SK-N-SH (cell line): ENCODE results near the gene FBXO34.

Source experiments
- CTCF ChIP-seq: fragments of 200-600 bp; sonication (generic); IDR thresholded peaks from 2 replicates; pipeline ENCODE4 v1.6.1; 2017; ENCODE audit warnings: antibody characterized with exemption, mild to moderate bottlenecking, moderate library complexity
- MEF2A ChIP-seq: IDR thresholded peaks from 2 replicates; pipeline ENCODE4 v1.4.0; 2012; ENCODE audit warnings: low read depth, borderline replicate concordance

GRCh38 chr14:55265197-55265596 lies 6.0 kb upstream of the FBXO34 start:
- no peak for TF ChIP-seq CTCF
- no peak for TF ChIP-seq MEF2A
